GM04503 (cell line): Measurements from ENCODE around the gene GOLGA6A.
"Not testable (repeated sequence)": the region's sequence is repeated elsewhere in the genome, so short reads cannot be mapped to it uniquely, and the experiment has no call there.

Experiments
- DNase-seq: peaks from one replicate; pipeline ENCODE4 v3.0.0-alpha.2; 2012; ENCODE audit warnings: low read depth

Gene GOLGA6A, protein sequence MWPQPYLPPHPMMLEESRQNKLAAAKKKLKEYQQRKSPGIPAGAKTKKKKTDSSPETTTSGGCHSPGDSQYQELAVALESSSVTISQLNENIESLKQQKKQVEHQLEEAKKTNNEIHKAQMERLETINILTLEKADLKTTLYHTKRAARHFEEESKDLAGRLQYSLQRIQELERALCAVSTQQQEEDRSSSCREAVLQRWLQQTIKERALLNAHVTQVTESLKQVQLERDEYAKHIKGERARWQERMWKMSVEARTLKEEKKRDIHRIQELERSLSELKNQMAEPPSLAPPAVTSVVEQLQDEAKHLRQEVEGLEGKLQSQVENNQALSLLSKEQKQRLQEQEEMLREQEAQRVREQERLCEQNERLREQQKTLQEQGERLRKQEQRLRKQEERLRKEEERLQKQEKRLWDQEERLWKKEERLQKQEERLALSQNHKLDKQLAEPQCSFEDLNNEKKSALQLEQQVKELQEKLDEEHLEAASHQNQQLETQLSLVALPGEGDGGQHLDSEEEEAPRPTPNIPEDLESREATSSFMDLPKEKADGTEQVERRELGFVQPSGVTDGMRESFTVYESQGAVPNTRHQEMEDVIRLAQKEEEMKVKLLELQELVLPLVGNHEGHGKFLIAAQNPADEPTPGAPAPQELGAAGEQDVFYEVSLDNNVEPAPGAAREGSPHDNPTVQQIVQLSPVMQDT

DNA sequence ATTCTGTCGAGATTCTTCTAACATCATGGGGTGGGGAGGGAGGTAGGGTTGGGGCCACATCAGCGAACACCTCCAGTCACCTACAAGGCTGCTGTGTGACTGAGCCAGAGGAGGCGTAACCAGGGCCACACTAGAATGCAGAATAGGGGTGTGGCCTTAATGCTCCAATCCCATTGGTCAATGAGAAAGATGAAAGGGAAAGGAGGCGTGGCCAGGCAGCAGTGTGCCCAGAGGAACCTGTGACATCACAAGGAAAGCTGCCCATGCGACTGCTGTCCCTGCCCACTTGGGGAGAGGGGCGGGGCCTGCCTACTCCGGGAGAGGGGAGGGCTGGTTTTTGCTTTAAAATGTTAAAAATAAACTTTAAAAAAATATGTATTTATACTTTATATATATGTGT, at the start of gene GOLGA6A:
GOLGA6A (minus strand) TSS at position 101 of the 400 bp plus-strand sequence; CDS start at position 60, 41 bp downstream.
- not testable (repeated sequence) for DNase-seq

DNA sequence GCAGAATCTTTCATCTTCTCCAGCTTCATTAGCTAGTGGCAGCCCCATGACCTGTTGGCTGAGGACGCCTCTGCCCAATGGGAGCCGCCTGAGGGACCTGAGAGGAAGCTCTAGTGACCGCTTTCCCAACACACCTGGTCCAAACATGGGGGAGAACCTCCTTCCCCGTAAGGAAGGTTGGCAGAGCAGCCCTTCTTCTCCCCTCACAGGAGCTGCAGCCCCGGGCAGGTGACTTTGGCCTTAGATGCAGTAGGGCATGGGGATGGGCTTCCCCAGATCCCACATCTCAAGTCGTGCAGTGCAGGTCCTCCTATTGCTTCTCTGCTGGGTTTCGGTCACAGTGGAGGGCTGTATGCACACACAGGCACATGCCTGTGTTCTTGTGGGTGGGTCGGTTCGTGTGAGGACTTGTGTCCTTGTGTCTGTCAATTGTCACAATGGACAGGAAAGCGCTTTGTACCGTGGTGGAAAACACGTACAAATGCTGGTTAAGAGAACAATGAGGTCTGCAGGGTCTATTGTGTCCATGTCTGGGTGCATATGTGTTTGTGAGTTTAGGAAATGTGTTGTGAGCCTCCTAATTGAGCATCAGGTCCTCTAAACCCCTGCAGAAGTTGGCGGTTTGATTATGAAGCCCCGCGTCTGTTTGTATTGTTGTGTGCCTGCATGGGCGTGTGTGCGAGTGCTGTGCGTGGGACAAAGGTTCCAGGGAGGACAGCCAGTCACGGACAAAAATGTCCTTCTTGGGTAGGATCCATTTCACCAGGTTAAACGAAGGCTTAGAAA, 49.5 kb upstream of the GOLGA6A start:
- DNase-seq, result no peak

DNA sequence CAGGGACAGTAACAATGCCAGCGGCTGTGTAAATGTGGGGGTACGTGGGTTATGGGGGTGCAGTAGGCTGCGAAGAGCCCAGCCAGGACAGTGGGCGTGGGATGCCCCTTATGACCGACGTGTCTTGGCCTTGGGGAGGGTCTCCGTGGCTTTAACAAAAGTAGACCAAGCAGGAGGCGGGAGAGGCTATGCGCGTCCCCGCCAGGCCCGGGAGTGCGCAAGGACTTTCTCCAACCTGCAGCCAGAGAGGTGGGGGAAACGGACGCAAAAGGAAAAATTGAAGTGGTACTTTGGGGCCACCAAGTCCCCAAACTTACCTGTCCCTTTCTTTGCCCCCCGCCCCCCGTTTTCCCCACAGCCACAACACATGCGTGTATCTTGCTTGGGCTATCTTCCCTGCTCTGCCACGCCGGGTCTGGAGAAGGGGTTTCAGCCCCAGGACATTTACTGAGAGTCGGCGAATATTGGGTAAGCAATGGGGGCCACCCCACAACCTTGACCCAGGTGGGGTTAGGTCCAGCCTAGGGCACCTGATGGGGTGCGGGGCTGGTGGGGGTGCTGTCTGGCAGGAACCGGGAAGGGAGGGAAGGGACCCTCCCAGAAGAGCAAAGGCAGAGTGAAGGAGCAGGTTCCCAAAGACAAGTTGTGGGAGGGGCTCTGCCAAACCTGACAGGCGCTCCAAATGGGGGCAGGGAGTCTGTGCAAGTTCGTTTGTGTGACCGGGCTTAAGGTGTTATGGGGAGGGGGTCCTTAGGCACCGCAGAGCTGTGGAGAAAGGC, 48.7 kb upstream of the GOLGA6A start:
- DNase-seq, result no peak

DNA sequence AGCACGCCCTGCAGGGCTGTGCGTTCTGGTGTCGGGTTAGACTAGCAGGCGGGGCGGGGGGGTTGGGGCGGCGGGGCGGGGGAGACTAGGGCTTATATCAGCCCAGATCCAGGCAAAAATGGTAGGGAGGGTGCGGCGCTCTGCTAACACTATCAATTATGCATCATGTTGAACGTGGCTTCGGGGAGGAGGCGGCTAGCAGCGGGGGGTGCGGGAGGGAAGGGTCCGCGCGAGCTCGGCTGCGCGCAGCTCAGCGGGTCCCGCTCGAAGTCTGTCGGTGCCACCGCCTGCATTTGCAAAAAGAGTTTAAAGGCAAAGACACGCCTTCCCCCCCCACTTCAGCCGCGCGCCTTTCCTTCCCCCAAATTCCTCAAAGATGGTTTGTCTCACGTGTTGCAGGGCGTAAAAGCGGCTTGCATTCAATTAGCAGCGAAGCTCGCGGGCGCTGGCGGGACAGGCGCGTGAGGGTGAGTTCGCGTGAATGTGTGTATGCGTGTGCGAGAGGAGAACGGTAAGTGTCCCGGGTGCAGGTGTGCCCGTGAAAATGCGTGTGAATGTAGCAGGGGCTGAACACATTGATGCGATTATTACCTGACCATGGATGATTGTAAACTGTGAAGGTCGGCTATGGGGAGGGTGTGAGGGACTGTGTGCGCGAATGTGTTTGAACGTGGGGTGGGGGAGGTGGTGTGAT, 48.0 kb upstream of the GOLGA6A start, which contains the start of gene ISLR2:
ISLR2 (plus strand) TSS at position 432 of the 694 bp plus-strand sequence. CDS start 2,169 bp downstream, outside the sequence.
- no peak for DNase-seq

DNA sequence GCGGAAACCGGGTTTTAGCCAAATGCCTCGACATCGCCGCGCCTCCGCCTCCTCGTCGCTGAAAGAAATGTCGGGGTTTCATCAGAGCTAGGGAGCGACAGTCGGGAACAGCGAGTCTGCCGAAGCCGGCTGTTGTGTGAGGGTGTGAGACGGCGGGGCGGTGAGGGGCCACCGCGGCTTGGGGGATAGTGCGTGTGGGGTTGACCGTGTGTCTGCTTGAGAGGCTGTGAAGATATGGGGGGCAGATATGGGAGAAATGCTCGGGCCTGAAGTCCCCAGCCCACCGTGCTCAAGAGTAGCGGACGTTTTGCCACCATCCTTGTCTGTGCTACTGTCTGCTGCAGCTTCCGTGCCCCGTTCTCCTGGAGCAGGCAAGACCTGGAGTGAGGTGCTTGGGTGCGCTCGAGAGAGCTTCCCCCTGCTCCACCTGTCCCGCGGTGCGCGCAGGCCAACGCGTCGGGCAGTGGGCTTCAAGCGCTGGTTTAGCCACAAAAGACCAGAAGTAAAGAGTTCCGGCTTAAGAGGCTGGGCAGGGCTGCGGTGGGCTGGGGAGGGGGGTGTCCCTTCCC, 47.3 kb upstream of the GOLGA6A start:
- DNase-seq, result no peak

DNA sequence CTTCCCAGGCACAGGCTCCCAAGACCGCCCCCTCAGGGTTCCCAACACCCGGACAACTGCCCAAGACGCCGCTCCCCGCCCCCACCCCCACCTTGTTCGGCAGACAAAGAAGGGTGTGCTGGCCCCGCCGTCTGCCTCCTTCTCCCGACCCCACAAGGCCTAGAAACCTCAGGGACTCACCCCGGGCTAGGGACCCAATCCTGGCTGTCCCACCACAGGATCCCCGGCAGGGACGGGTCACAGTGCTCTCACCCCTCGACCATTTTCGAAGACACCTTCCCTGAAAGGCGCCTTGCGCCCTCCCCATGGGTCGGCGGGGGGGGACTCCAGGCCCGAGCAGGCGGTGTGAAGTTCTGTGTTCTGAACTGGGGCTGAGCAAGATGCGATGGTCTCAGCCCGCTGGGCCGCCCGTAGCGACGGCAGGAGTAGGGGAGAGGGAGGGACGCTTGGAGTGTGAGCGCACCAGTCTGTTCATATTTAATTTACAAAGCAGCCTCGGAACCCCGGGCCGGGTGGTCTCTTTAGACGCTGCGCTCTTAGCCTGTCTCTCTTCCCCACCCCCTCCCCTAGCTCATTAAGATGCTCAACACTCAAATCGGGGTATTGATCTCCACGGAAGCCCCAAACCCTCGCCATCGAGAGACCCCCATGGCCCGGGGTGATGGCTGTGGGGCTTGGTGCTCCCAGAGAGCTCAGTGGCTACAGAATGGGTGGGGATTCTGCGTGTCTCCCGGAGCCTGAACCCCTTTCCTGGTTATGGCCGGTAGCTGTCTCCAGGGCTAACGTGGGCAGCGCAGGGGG, 46.6 kb upstream of the GOLGA6A start:
- no peak for DNase-seq

DNA sequence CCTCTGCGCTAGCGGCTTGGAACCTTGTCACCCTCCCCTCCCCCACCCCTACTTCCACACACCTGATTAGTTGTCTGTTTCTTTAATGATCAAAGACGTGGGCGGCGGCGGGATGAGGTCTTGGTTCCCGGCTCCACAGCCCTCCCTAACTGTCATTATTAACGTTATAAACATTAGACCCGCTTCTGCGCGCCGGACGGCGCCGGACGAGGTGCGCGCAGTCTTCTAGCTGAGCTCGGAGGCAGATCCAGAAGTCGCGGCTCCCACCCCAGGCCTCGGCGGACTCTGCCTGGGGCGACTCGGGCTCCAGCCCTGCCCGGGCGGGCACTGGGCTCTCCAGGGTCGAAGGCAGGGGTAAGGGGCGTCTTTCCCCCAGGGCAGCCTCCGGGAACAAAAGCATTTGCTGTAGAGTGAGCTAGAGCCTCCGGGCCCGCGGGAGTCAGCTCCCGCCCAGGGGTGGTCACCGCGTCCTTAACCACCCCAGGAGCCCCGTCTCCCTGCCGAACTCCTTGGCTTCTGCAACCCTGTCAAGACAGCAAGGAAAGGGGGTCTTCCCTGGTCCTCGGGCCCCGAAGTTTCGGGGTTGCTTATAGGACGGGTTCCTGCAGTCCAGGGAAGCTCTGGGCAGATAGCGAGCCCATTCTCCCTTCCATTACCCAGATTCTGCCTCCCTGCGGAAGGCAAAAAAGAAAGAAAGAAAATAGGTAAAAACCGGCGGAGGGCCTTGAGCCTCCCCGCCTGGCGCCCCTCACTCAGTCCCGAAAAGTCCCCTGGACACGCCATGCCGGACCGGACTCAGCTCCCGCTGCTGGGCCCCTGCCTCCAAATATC, 45.8 kb upstream of the GOLGA6A start:
- DNase-seq, result no peak

DNA sequence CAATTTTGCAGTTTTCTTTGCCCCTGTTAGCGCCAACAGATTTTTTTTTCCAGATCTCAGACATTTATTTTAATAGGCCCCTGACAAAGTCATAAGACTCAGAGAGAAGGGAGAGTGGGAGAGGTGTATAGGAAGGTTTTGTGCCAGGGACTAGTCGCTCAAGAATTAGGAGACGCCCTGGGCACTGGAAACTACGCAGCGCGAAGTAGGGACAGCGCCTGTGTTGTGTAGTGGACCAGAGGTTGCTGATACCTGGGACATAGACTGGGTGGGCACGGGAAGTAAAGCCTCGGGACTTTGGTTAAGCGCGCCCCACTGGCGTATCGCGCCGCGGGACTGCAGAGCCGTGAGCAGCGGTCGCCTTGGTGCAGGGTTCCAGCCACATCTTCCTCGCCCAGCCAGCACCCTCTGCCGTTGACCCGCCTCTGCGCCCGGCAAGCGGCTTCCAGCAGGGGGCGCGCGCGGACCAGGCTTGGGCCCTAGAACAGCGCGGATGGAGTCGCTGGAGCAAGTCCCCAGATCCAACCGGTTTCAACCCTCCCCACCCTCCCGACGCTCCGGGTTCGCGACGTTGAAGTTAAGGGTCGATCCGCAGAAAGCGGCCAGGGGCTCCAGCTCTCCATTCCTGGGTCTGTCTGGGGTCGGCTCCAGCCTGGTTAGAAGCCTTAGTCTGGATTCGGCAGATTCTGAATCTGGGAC, 45.1 kb upstream of the GOLGA6A start:
- no peak for DNase-seq

DNA sequence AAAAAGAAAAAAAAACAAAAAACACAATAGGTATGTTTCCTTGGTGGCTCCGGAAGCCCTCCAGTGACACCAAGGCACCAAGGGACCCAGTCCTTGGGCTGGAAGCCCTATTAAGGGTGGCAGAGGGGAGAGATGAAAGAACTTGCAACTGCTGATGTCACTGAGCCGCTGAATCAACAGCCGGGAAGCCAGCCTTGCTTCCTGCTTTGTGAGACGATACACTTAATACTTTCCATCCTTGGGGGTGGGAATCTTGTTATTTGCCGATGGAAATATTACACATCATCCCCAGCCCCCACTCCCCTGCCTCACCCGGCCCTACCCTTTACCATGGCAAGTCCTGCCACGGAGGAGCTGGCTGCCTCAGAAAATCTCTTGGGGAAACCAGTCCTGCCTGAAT, 42.4 kb upstream of the GOLGA6A start:
- DNase-seq, result no peak

DNA sequence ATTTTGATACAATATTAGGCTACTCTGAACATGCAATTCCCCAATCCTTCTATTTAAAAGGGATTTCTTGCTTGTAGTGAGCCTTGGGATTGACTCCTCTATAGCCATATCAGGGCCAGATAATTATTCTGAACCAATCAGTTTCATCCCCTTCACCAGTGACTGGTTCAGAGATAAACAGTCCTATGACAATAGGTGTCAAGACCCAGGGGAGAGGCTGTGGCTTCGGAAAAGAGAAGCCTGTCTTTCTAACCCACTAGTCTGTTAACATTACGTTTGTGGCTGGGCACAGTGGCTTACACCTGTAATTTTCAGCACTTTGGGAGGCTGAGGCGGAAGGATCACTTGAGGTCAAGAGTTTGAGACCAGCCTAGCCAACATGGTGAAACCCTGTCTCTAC, 41.8 kb upstream of the GOLGA6A start:
- no peak for DNase-seq

DNA sequence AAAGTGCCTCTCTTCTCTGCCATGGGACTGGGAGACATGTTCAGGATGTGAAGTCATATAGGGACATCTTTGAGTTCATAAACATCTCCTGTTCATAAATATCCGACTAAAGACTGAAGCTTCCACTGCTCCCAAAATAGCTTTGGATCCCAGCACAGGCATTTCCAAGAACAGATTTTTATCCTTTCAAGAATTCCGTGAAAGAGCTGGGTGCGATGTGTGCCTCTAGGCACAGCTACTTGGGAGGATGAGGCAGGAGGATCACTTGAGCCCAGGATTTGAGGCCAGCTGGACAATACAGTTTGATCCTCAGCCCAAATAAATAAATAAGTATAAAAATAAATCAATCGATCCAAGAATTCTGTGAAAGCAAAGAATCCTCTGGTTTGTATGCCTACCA, 41.3 kb upstream of the GOLGA6A start:
- DNase-seq, result no peak

DNA sequence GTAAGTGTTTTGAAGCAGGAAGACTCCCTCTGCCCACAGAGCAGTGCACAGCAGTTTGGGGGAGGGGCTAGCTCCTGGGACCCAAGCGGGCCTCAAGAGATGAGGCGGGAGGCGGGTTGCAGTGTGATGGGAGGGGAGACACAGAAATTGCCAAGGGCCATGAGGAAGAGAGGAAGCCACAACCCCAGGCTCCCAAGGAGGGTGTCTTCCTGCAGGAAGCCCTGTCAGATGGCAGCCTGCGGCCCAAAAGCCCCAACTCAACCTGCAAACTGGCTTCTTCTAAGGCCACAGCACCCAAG, 40.7 kb upstream of the GOLGA6A start:
- DNase-seq, result no peak

DNA sequence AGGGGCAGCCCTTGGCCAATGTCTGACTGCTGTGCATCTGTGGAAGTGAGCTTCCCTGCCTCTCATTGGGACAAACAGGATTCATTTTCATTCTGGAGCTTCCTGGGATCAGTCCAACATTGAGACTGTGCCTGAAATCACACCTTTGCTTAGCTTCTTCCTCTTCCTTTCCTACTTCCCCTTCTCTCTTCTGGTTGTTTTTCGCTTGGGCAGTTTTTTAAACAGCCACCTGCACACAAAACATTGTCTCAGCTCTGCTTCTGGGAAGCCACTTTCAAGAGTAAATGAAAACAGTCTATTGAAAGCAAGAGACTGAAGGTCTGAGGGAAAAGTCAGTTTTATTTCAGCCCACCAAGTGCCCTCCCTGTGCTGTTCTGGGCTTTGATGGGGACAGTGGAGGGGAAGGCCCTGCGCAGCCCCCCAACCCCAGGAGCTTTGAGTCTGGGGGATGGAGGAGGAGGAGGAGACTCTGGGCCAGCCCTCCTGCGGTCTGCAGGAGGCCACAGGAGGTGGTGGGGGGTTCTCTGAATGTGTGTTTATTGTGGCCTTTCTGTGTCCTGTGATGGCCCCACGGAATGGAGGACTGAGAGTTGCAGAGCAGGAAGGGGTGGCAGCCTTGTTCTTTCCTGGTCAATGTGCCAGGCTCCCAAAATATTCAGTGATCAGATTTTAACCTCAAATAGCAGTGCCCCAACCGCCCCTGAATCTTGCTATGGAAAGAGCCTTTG, 40.2 kb upstream of the GOLGA6A start:
- DNase-seq, result no peak

DNA sequence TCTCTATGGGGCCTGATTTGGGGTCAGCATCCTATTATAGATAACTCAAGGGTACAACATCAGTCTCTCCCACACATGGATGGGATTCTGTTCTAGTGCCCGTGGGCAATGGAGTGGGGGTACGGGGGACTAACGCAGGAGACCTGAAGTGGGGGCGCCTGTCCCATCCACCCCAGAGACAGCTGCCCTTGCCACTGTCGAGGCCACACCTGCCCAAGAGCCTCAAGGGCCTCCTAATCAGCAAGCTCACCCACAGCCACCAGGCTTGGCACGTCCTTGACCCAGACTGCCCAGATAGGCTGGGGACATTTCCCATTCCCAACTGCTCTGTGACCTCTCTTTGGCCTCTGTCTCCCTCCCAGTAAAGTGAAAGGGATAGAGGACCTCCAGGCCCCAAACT, 39.5 kb upstream of the GOLGA6A start:
- DNase-seq, result no peak

DNA sequence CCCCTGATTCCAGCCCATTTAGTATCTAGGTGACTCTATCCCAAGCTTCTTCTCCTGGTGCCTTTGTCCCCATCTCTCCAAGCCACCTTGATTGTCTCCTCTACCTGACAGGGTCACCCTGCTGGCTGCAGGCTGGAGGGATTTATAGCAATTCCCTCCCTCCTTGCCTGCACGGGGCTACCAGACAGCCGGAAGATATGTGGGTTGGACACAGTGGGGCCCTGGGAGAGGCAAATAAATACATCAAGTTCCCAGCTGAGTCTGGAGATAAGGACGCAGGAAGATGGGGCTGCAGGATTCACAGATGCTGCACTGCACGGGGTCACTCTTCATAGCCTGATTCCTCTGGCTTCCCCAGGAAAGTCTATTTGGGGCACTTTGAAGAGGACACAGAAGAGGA, 38.7 kb upstream of the GOLGA6A start:
- no peak for DNase-seq

DNA sequence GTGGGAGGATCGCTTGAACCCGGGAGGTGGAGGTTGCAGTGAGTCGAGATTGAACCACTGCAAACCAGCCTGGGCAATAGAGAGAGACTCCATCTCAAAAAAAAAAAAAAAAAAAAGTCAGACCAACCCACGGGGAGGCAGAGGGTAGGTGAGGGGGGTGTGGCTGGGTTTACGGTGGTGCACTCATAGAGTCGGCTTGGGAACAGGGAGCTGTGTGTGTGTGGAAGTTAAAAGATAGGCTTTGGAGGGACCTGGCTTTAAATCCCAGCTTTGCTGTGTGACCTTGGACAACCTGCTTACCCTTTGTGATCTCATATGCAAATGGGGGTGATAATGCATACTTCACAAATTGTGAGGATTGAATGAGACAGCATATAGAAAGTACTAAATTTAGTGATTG, 38.1 kb upstream of the GOLGA6A start:
- no peak for DNase-seq

DNA sequence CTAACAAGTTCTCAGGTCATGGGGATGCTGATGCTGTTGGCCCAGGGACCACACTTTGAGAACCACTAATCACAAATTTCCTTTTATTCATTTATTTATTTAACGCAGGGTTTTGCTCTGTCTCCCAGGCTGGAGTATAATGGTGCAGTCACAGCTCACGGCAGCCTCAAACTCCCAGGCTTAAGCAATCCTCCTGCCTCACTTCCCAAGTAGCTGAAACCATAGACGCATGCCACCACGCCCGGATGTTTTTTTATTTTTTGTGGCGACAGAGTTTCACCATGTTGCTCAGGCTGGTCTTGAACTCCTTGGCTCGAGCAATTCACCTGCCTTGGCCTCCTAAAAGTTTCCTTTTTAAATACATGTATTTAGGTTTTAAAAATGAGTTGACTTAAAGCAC, 27.4 kb upstream of the GOLGA6A start:
- DNase-seq, result no peak

DNA sequence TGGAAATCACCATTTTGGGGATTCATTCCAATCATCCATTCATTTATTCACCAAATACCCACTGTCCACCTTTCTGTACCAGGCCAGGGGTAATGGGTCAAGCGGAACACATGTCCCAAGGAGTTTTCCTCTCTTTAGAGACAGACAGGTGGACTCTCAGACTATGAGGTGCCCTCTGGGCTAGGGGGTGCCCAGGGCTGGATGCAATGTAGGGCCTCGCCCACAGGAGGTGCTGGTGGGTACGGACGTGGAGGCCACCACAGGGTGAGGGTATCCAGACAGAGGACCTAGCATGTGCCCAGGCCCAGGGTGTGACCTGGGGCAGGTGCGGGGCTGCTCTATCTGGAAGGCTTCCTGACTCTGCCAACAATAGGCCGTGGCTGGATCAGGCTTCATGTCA, 26.3 kb upstream of the GOLGA6A start:
- not testable (repeated sequence) for DNase-seq
